Natural killer cell (primary cell): ENCODE measurements around the gene LIME1. TPM values are rescaled to one million over a fixed set of nuclear protein-coding genes. Genes with fewer than 3 reads are reported as not detected.

ENCODE experiments used
- ATAC-seq, 3 donors: fragments of 150-1000 bp in 2 of 3; fragments of 200-7000 bp in 1 of 3; cut with Tn5 transposase; 1 replicate in 1 of 3; 2 replicates in 2 of 3; pipeline ENCODE4 v1.10.0; 2021; ENCODE audit warnings: mild to moderate bottlenecking in 2 of 3, moderate library complexity in 2 of 3
- DNase-seq, 2 donors: peaks; one replicate each; pipeline versions ENCODE4 v3.0.0 to v3.0.0-alpha.2; 2013 to 2021; ENCODE audit warnings: mixed read lengths in 1 of 2
- H3K27ac ChIP-seq: one replicate; pipeline ENCODE4 v1.5.1; 2013; ENCODE audit warnings: mild to moderate bottlenecking, low read length
- H3K27me3 ChIP-seq: one replicate; pipeline ENCODE4 v1.6.1; 2013; ENCODE audit warnings: low read length; ENCODE audit not compliant: control insufficient read depth, insufficient read depth
- H3K36me3 ChIP-seq: one replicate; pipeline ENCODE4 v1.6.1; 2013; ENCODE audit warnings: low read length; ENCODE audit not compliant: control insufficient read depth, insufficient read depth
- H3K4me1 ChIP-seq: one replicate; pipeline ENCODE4 v1.6.1; 2013; ENCODE audit warnings: low read length; ENCODE audit not compliant: control insufficient read depth, insufficient read depth
- H3K4me3 ChIP-seq: one replicate; pipeline ENCODE4 v1.5.1; 2013; ENCODE audit warnings: low read length
- H3K9me3 ChIP-seq: one replicate; pipeline ENCODE4 v1.6.1; 2013; ENCODE audit warnings: low read length; ENCODE audit not compliant: control insufficient read depth, insufficient read depth
- H3K27ac Mint-ChIP-seq, 2 donors: one replicate each; pipeline ENCODE4 v1.8.0; 2022; ENCODE audit warnings: mild to moderate bottlenecking in 2 of 2, mixed read lengths in 2 of 2, moderate library complexity in 1 of 2
- H3K27me3 Mint-ChIP-seq, 2 donors: one replicate each; pipeline ENCODE4 v1.8.0; 2022; ENCODE audit warnings: low read depth in 2 of 2, mixed read lengths in 2 of 2
- H3K36me3 Mint-ChIP-seq: one replicate; pipeline ENCODE4 v1.8.0; 2022; ENCODE audit warnings: mixed read lengths
- H3K4me1 Mint-ChIP-seq, 2 donors: one replicate each; pipeline ENCODE4 v1.8.0; 2022; ENCODE audit warnings: mixed read lengths in 2 of 2
- H3K4me3 Mint-ChIP-seq: one replicate; pipeline ENCODE4 v1.8.0; 2022; ENCODE audit warnings: mild to moderate bottlenecking, moderate library complexity, mixed read lengths
- H3K9me3 Mint-ChIP-seq, 2 donors: one replicate each; pipeline ENCODE4 v1.8.0; 2022; ENCODE audit warnings: mixed read lengths in 2 of 2
- WGBS: methylation state at CpG from one replicate; pipeline ENCODE4 v1.1.7; 2013; ENCODE audit warnings: missing lambda C conversion rate; ENCODE audit not compliant: insufficient coverage; 5-methylcytosine and 5-hydroxymethylcytosine counted together
- intact Hi-C: fragments of 100-400 bp; cut with micrococcal nuclease; formaldehyde crosslinking; loops from one replicate; pipeline ENCODE4 v1.14.2; 2022
- total RNA-seq, 4 donors: library from RNA; stranded (reverse); fragments of 120-200 nt in 1 of 4; gene quantifications; one replicate each; pipeline versions ENCODE4 v1.2.3 to v1.2.4, GENCODE V29; 2013 to 2022
- TF ChIP-seq, protein P1 (sequence below): fragments of 200-600 bp; IDR thresholded peaks from one replicate; pipeline ENCODE4 v1.8.0; 2022; ENCODE audit warnings: antibody characterized with exemption

LIME1 gene
- total RNA-seq, 3 donors from 2014 or later (not counting 1 experiment from before 2014, with no cell fraction given) = 86.5 to 94.4 (median 91.7) TPM

- H3K27ac Mint-ChIP-seq = no peak overlapping the region
- no peaks in the 10 kb centered on the region for H3K36me3 Mint-ChIP-seq
- H3K9me3 Mint-ChIP-seq = no peaks in the 10 kb centered on the region
- no peaks in the 10 kb centered on the region for H3K27me3 ChIP-seq
- ATAC-seq = no peak
- H3K27me3 Mint-ChIP-seq = no peaks in the 10 kb centered on the region
- H3K4me1 Mint-ChIP-seq = peaks cover 0 to 8% of the 10 kb centered on the region in 2 donors
- H3K4me3 ChIP-seq = no peak overlapping the region
- H3K27ac ChIP-seq = no peak overlapping the region
- H3K36me3 ChIP-seq = peaks cover 11% of the 10 kb centered on the region
- TF ChIP-seq, protein P1, sequence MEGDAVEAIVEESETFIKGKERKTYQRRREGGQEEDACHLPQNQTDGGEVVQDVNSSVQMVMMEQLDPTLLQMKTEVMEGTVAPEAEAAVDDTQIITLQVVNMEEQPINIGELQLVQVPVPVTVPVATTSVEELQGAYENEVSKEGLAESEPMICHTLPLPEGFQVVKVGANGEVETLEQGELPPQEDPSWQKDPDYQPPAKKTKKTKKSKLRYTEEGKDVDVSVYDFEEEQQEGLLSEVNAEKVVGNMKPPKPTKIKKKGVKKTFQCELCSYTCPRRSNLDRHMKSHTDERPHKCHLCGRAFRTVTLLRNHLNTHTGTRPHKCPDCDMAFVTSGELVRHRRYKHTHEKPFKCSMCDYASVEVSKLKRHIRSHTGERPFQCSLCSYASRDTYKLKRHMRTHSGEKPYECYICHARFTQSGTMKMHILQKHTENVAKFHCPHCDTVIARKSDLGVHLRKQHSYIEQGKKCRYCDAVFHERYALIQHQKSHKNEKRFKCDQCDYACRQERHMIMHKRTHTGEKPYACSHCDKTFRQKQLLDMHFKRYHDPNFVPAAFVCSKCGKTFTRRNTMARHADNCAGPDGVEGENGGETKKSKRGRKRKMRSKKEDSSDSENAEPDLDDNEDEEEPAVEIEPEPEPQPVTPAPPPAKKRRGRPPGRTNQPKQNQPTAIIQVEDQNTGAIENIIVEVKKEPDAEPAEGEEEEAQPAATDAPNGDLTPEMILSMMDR = no peak
- intact Hi-C loops = loop anchor here (5.0 kb wide), 1 partner anchor 37 kb away; the partner anchor contains the start of genes ARFRP1 and ZGPAT
- DNase-seq = no peak
- H3K9me3 ChIP-seq = no peaks in the 10 kb centered on the region
- 91% methylated on average over 25 of the region's 25 CpGs for WGBS
- H3K4me3 Mint-ChIP-seq = no peak overlapping the region
- peaks cover 17% of the 10 kb centered on the region for H3K4me1 ChIP-seq
Measured at GRCh38 chr20:63744574-63745423, 8.3 kb downstream of the LIME1 start.

DNA sequence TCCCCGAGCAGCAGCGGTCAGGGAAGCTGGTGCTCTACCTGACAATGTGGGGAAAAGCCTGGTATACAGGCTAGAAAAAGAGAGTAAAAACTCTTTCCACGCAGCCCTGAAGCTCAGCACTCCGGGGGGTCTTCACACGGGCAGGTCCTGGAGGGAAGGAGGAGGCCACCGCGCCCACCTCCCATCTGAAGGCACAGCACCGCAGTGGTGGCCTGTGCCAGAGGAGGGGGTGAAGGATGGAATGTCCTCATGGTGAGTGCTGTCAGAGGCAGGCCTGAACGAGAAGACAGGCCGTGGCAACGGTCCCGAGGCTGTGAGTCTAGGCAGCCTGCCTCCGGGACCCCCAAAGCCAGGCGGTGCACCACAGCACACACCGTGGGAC is 9.0 kb downstream of the LIME1 start:
- Mint-ChIP-seq H3K27me3 (no peaks in the 10 kb centered on the region), H3K27ac (no peak overlapping the region), H3K4me3 (no peak overlapping the region), H3K36me3 (no peaks in the 10 kb centered on the region), H3K9me3 (no peaks in the 10 kb centered on the region), H3K4me1 (peaks cover 0 to 8% of the 10 kb centered on the region in 2 donors)
- Histone ChIP-seq H3K36me3 (peaks cover 11% of the 10 kb centered on the region), H3K27ac (no peak overlapping the region), H3K4me3 (no peak overlapping the region), H3K27me3 (no peaks in the 10 kb centered on the region), H3K4me1 (peaks cover 22% of the 10 kb centered on the region), H3K9me3 (no peaks in the 10 kb centered on the region)
- no peak for ATAC-seq
- TF ChIP-seq, protein P1 = no peak
- no peak for DNase-seq
- intact Hi-C loops = no loop called here
- 94% methylated on average over 15 of the region's 15 CpGs for WGBS

DNA sequence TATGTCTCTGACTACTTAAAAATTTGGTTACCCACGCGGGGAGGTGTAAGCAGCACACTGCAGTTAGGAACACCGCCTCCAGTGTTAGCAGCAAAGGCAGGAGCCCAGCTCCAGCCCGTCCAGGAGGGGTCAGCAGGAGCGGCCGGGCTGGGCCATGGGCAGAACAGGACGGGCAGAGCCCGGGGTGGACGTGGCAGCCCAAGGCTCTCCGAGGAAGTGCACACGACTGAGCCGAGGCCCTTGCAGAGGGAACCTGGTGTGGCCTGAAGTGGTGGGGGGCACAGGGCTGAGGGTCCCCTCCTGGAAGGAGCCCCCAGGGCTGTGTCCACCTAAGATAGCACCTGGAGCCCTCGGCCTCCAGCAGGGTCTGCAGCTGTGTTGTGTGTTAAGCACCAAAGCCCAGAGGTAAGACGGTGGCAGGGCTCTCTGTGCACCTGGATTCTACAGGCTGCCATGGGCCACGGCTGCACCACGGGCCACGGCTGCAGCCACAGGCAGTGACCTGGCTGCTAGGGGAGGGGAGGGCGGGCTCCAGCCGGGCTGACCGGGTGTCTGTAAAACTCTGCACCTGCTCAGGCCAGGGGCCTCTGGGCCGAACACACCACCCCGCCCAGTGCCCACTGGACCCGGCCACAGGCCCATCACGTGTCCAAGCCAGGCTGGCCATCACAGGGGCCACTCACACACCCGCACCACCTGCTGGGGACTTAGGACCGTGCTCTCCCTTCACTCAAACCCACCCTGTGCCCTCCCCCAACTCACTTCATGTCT is 9.7 kb downstream of the LIME1 start:
- ATAC-seq = no peak
- no peak overlapping the region for H3K4me3 Mint-ChIP-seq

More for the DNA sequence above, 9.7 kb downstream of the LIME1 start:
- H3K4me1 Mint-ChIP-seq = peaks cover 0 to 6% of the 10 kb centered on the region in 2 donors
- no peak overlapping the region for H3K27ac Mint-ChIP-seq
- intact Hi-C loops = no loop called here
- TF ChIP-seq, protein P1 = no peak
- Histone ChIP-seq H3K9me3 (no peaks in the 10 kb centered on the region), H3K27ac (no peak overlapping the region), H3K4me3 (no peak overlapping the region), H3K27me3 (no peaks in the 10 kb centered on the region), H3K4me1 (peaks cover 22% of the 10 kb centered on the region), H3K36me3 (peaks cover 11% of the 10 kb centered on the region)
- DNase-seq = no peak
- no peaks in the 10 kb centered on the region for H3K36me3 Mint-ChIP-seq
- H3K9me3 Mint-ChIP-seq = no peaks in the 10 kb centered on the region
- H3K27me3 Mint-ChIP-seq = no peaks in the 10 kb centered on the region
- WGBS = 90% methylated on average over 26 of the region's 26 CpGs
